ENCODE measurements around the gene SHISA5. TPM values are rescaled to one million over a fixed set of nuclear protein-coding genes. Genes with fewer than 3 reads are reported as not detected.

Gene SHISA5
- total RNA-seq, 1 experiment from 2014 or later: 159 TPM

DNA sequence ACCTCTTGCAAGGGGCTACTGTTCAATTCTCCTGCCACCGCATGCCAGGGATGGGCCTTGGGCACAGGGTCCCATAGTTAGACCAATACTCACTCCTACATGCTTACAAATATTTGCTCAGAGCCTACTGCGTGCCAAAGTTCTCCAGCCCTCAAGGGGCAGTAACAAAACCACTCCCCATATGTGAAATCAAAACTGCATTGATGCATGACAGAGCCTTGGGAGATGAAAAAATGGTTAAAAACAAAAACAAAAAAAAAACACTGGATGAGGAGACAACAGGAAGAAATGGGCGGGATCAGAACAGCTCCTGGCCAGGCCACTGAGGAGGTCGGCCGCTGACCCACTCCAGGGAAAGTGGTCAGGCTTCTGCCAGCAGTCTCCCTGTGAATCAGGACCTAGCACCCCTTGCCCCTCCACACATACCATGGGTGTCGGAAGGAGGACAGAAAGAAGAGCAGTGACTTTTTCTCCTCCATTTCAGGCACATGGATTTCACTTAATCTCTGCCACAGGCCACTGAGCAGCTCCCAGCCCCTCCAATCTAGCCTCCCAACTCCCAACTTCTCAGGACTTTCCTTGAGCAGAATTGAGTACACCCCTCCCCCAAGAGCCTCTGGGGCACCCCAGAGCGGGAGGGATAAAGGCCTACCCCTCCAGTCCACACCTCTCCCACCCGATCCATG is 76.9 kb downstream of the SHISA5 start:
- Histone ChIP-seq H3K9me2 (replicated peaks; ENCODE audit: low read length) (no peaks in the 10 kb centered on the region), H2AFZ (ENCODE audit: low read length) (no peak overlapping the region), H3K27ac (ENCODE audit: low read length) (no peak overlapping the region), H3K79me2 (ENCODE audit: low read length) (peaks cover 19% of the 10 kb centered on the region), H3K36me3 (ENCODE audit: low read depth, low read length) (no peaks in the 10 kb centered on the region; the same call in 1 of the 2 replicates), H3F3A (ENCODE audit: low read length, unreplicated experiment) (no peaks in the 10 kb centered on the region), H3K4me2 (ENCODE audit: low read length) (0 out of 2 replicates have a peak overlapping the region, but pooled peaks have one; percentile 15), H3K4me1 (ENCODE audit: insufficient read depth, low read length) (peaks cover 25% of the 10 kb centered on the region), H4K20me1 (ENCODE audit: low read length) (no peaks in the 10 kb centered on the region), H3K27me3 (ENCODE audit: low read length) (no peaks in the 10 kb centered on the region), H3K9me3 (ENCODE audit: low read length) (no peaks in the 10 kb centered on the region), H3K9ac (ENCODE audit: low read length) (no peak overlapping the region), H3K4me3 (ENCODE audit: low read length) (no peak overlapping the region)
- ChIA-PET CTCF (interaction anchor here (1.1 kb wide), 1 partner anchor 9 kb away, joined by 5 read pairs; no protein-coding TSS in a partner anchor), POLR2A (ENCODE audit: unreplicated experiment) (no interaction called here)
- ATAC-seq (no peak), DNase-seq (no peak)
- intact Hi-C loops (cut with micrococcal nuclease): no loop called here
- TF ChIP-seq, protein P1, sequence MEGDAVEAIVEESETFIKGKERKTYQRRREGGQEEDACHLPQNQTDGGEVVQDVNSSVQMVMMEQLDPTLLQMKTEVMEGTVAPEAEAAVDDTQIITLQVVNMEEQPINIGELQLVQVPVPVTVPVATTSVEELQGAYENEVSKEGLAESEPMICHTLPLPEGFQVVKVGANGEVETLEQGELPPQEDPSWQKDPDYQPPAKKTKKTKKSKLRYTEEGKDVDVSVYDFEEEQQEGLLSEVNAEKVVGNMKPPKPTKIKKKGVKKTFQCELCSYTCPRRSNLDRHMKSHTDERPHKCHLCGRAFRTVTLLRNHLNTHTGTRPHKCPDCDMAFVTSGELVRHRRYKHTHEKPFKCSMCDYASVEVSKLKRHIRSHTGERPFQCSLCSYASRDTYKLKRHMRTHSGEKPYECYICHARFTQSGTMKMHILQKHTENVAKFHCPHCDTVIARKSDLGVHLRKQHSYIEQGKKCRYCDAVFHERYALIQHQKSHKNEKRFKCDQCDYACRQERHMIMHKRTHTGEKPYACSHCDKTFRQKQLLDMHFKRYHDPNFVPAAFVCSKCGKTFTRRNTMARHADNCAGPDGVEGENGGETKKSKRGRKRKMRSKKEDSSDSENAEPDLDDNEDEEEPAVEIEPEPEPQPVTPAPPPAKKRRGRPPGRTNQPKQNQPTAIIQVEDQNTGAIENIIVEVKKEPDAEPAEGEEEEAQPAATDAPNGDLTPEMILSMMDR (conservative IDR thresholded peaks at IDR 0.05; ENCODE audit: low read depth, low read length): no peak
- BruUV-seq (replicated peaks): no TSS peak

DNA sequence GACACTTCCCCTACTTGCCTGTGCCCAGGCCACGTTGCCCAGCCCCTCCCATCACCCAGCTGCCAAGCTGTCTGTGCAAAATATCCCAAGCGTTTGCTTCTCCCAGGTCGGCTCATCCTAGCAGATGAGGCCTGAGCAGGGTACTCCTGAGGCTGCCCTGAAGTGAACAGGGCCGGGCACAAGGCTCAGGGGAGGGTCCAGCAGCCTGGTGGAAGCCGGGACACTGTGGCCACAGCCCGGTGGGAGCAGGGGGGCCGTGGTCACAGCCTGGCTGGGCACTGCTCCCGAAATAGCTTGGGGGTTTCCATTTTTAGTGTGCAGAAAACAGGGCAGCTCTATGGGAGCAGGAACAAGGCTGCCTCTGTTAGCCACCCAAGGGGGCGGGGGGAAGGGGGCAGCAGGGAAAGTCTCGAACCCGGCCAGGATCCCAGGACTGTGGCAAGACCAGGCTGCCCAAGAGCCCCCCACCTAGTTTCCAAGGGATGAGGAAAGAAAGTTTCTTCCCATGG is 77.5 kb downstream of the SHISA5 start:
- no peaks in the 10 kb centered on the region for H3K9me3 ChIP-seq (ENCODE audit: low read length)
- peaks cover 19% of the 10 kb centered on the region for H3K79me2 ChIP-seq (ENCODE audit: low read length)
- H3K9me2 ChIP-seq (replicated peaks; ENCODE audit: low read length): no peaks in the 10 kb centered on the region
- ATAC-seq: no peak
- DNase-seq: no peak
- no peak overlapping the region for H2AFZ ChIP-seq (ENCODE audit: low read length)
- H3K4me1 ChIP-seq (ENCODE audit: insufficient read depth, low read length): peaks cover 25% of the 10 kb centered on the region
- no peaks in the 10 kb centered on the region for H3K27me3 ChIP-seq (ENCODE audit: low read length)
- no peaks in the 10 kb centered on the region for H3F3A ChIP-seq (ENCODE audit: low read length, unreplicated experiment)
- no peaks in the 10 kb centered on the region for H4K20me1 ChIP-seq (ENCODE audit: low read length)
- no peak overlapping the region for H3K9ac ChIP-seq (ENCODE audit: low read length)
- TF ChIP-seq EZH2phosphoT487 (IDR thresholded peaks at IDR 0.05; ENCODE audit: borderline replicate concordance, low read length) (no peak), EZH2 (IDR thresholded peaks at IDR 0.05; ENCODE audit: low read length, unreplicated experiment) (no peak)
- TF ChIP-seq, protein P1 (conservative IDR thresholded peaks at IDR 0.05; ENCODE audit: low read depth, low read length): no peak
- intact Hi-C loops (cut with micrococcal nuclease): no loop called here
- no TSS peak for BruUV-seq (replicated peaks)
- no peaks in the 10 kb centered on the region for H3K36me3 ChIP-seq (ENCODE audit: low read depth, low read length)
- no peak overlapping the region for H3K4me2 ChIP-seq (ENCODE audit: low read length)
- H3K27ac ChIP-seq (ENCODE audit: low read length): no peak overlapping the region
- no peak overlapping the region for H3K4me3 ChIP-seq (ENCODE audit: low read length)
- CTCF ChIA-PET: interaction anchor here (1.1 kb wide), 1 partner anchor 10 kb away, joined by 5 read pairs; no protein-coding TSS in a partner anchor
- POLR2A ChIA-PET (ENCODE audit: unreplicated experiment): no interaction called here

DNA sequence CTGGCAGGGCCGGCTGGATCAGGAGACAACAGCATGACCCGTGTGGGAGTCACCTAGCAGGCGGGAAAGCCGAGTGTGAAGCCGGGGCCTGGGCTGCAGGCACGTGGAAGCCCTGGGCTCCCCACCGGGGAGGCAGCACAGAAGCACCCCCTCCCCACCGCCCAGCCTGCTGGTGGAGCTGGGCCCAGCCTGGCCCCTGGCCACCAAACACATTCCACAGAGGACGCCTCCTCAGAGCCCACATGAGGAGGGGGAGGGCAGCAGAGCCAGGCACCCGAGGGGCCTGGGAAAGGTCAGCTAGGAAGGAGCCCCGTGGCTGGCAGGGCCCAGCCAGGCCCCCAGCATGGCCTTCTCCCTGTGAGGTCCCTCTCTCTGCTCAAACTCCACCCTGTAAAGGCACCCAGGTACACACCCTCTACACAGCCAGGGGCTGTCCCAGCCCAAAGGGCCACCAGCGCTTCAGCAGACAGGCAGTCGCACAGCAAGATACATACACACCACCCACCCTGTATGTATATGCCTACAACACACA is 78.6 kb downstream of the SHISA5 start:
- H3K27ac ChIP-seq (ENCODE audit: low read length): no peak overlapping the region
- no peaks in the 10 kb centered on the region for H4K20me1 ChIP-seq (ENCODE audit: low read length)
- no peak overlapping the region for H3K4me3 ChIP-seq (ENCODE audit: low read length)
- ChIA-PET POLR2A (ENCODE audit: unreplicated experiment) (interaction anchor here (0.5 kb wide), 1 partner anchor 20 kb away, joined by 3 read pairs; no protein-coding TSS in a partner anchor), CTCF (no interaction called here)
- H3K27me3 ChIP-seq (ENCODE audit: low read length): no peaks in the 10 kb centered on the region
- ATAC-seq: no peak
- H3F3A ChIP-seq (ENCODE audit: low read length, unreplicated experiment): no peaks in the 10 kb centered on the region
- no peak overlapping the region for H2AFZ ChIP-seq (ENCODE audit: low read length)
- H3K9me3 ChIP-seq (ENCODE audit: low read length): no peaks in the 10 kb centered on the region
- no peaks in the 10 kb centered on the region for H3K36me3 ChIP-seq (ENCODE audit: low read depth, low read length)
- H3K4me2 ChIP-seq (ENCODE audit: low read length): no peak overlapping the region
- intact Hi-C loops (cut with micrococcal nuclease): no loop called here
- no peak for DNase-seq
- no peaks in the 10 kb centered on the region for H3K9me2 ChIP-seq (replicated peaks; ENCODE audit: low read length)
- TF ChIP-seq, protein P1 (conservative IDR thresholded peaks at IDR 0.05; ENCODE audit: low read depth, low read length): no peak
- no peak for TF ChIP-seq EZH2 (IDR thresholded peaks at IDR 0.05; ENCODE audit: low read length, unreplicated experiment)
- no peak for TF ChIP-seq EZH2phosphoT487 (IDR thresholded peaks at IDR 0.05; ENCODE audit: borderline replicate concordance, low read length)
- no TSS peak for BruUV-seq (replicated peaks)
- no peak overlapping the region for H3K9ac ChIP-seq (ENCODE audit: low read length)
- peaks cover 19% of the 10 kb centered on the region for H3K79me2 ChIP-seq (ENCODE audit: low read length)
- peaks cover 24% of the 10 kb centered on the region for H3K4me1 ChIP-seq (ENCODE audit: insufficient read depth, low read length)

Data from PC-3 (cell line).